GM21367 (cell line): Measurements from ENCODE around the gene WHRN.
A peak's percentile ranks its signal among the peaks of the same experiment; 100 is the strongest.

ENCODE experiments used
- ATAC-seq: cut with Tn5 transposase; IDR thresholded peaks from one replicate; pipeline ENCODE4 v1.9.1; 2021; ENCODE audit not compliant: unreplicated experiment

WHRN gene

GRCh38 chr9:114493521-114494184 is 11.6 kb downstream of the WHRN start:
- no peak for ATAC-seq

- ATAC-seq = no peak
Measured at GRCh38 chr9:114492991-114493390, 12.3 kb downstream of the WHRN start.

GRCh38 chr9:114491430-114492003 is 13.8 kb downstream of the WHRN start:
- ATAC-seq = no peak

GRCh38 chr9:114489928-114490327 is 15.3 kb downstream of the WHRN start:
- ATAC-seq = no peak

- ATAC-seq = no peak
Measured at GRCh38 chr9:114488398-114489129, 16.7 kb downstream of the WHRN start.

GRCh38 chr9:114487607-114488300 is 17.5 kb downstream of the WHRN start:
- ATAC-seq = no peak

- ATAC-seq = no peak
Measured at GRCh38 chr9:114486205-114486963, 18.9 kb downstream of the WHRN start.

- ATAC-seq = peak; percentile 54
Measured at GRCh38 chr9:114484854-114485443, 20.3 kb downstream of the WHRN start.

- no peak for ATAC-seq
Measured at GRCh38 chr9:114484215-114484853, 20.9 kb downstream of the WHRN start.

GRCh38 chr9:114483499-114483898 is 21.8 kb downstream of the WHRN start:
- no peak for ATAC-seq

- no peak for ATAC-seq
Measured at GRCh38 chr9:114482593-114482992, 22.7 kb downstream of the WHRN start.

- ATAC-seq = no peak
Measured at GRCh38 chr9:114481789-114482188, 23.5 kb downstream of the WHRN start.

GRCh38 chr9:114480746-114481435 is 24.4 kb downstream of the WHRN start:
- no peak for ATAC-seq

- no peak for ATAC-seq
Measured at GRCh38 chr9:114478871-114479270, 26.4 kb downstream of the WHRN start.

GRCh38 chr9:114478459-114478858 is 26.8 kb downstream of the WHRN start:
- no peak for ATAC-seq

- ATAC-seq = no peak
Measured at GRCh38 chr9:114477642-114478041, 27.6 kb downstream of the WHRN start.

GRCh38 chr9:114476891-114477469 is 28.3 kb downstream of the WHRN start:
- no peak for ATAC-seq

GRCh38 chr9:114475412-114476135 is 29.7 kb downstream of the WHRN start:
- no peak for ATAC-seq
